Measurements from ENCODE around the gene ABHD12B.

DNA sequence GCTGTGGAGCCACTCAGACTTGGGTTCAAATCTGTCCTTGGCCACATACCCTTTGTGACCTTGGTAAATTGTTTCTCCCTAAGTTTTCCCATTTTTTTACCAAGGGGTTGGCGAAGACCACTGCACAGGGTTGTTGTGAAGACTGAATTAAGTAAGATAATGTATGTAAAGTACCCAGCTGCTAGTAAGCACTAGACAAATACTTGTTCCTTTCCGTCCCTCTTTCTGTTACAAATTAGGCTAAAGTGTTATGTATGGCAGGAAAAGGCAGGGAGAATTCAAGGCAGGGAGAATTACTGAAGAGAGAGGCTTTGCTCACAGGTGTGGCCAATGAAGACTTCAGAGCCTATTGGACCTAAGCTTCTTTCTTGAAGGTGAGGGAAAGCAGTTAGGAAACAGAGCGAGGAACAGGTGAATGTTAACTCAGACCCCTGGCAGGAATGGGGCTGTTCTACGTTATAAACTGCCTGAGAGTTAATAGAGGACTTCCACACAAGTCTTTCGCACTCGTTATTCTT, 25.9 kb downstream of the ABHD12B start:
- TF ChIP-seq, protein P1, sequence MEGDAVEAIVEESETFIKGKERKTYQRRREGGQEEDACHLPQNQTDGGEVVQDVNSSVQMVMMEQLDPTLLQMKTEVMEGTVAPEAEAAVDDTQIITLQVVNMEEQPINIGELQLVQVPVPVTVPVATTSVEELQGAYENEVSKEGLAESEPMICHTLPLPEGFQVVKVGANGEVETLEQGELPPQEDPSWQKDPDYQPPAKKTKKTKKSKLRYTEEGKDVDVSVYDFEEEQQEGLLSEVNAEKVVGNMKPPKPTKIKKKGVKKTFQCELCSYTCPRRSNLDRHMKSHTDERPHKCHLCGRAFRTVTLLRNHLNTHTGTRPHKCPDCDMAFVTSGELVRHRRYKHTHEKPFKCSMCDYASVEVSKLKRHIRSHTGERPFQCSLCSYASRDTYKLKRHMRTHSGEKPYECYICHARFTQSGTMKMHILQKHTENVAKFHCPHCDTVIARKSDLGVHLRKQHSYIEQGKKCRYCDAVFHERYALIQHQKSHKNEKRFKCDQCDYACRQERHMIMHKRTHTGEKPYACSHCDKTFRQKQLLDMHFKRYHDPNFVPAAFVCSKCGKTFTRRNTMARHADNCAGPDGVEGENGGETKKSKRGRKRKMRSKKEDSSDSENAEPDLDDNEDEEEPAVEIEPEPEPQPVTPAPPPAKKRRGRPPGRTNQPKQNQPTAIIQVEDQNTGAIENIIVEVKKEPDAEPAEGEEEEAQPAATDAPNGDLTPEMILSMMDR (IDR thresholded peaks at IDR 0.05; ENCODE audit: low read length): no peak
- TF ChIP-seq EZH2 (IDR thresholded peaks at IDR 0.05; ENCODE audit: borderline replicate concordance, low read length): no peak
